AG09309 (cell line): Measurements from ENCODE around the gene TNIK.

Source experiments
- DNase-seq: peaks from one replicate; pipeline ENCODE4 v3.0.0-alpha.2; 2010; ENCODE audit warnings: low read depth
- H3K4me3 ChIP-seq: 2 replicates; pipeline ENCODE4 v1.5.1; 2011; ENCODE audit warnings: mild to moderate bottlenecking, low read depth, low read length, moderate library complexity; ENCODE audit not compliant: control insufficient read depth
- TF ChIP-seq, protein P1 (sequence below): IDR thresholded peaks from 2 replicates; pipeline ENCODE4 v1.5.1; 2011; ENCODE audit warnings: mild to moderate bottlenecking, low read depth, low read length, inconsistent platforms; ENCODE audit not compliant: insufficient read depth, control insufficient read depth; ENCODE audit errors: missing control alignments

The TNIK gene

GRCh38 chr3:171412473-171412872 is 47.7 kb downstream of the TNIK start:
- DNase-seq, result no peak
- TF ChIP-seq, protein P1, sequence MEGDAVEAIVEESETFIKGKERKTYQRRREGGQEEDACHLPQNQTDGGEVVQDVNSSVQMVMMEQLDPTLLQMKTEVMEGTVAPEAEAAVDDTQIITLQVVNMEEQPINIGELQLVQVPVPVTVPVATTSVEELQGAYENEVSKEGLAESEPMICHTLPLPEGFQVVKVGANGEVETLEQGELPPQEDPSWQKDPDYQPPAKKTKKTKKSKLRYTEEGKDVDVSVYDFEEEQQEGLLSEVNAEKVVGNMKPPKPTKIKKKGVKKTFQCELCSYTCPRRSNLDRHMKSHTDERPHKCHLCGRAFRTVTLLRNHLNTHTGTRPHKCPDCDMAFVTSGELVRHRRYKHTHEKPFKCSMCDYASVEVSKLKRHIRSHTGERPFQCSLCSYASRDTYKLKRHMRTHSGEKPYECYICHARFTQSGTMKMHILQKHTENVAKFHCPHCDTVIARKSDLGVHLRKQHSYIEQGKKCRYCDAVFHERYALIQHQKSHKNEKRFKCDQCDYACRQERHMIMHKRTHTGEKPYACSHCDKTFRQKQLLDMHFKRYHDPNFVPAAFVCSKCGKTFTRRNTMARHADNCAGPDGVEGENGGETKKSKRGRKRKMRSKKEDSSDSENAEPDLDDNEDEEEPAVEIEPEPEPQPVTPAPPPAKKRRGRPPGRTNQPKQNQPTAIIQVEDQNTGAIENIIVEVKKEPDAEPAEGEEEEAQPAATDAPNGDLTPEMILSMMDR, result no peak

GRCh38 chr3:171412054-171412453 is 48.2 kb downstream of the TNIK start:
- DNase-seq, result no peak
- H3K4me3 ChIP-seq, result no peak overlapping the region
- TF ChIP-seq, protein P1, result no peak

More at GRCh38 chr3:171412473-171412872, 47.7 kb downstream of the TNIK start:
- no peak overlapping the region for H3K4me3 ChIP-seq

DNA sequence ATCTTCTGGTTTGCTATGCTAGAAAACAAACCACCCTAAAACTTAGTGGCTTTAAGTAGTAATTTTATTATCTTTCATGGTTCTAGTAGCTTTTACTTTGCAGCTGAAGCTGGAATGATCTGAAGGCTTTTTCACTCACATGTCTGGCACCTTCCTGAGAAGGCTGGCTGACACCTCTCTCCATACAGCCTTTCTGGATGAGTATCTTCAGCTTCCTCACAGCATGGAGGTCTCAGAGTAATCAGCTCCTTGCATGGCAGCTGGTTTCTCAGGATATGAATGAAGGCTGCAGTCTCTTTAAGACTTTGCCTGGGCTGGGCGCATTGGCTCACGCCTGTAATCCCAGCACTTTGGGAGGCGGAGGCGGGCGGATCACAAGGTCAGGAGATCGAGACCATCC is 50.0 kb downstream of the TNIK start:
- no peak for DNase-seq
- TF ChIP-seq, protein P1, result no peak
- no peak overlapping the region for H3K4me3 ChIP-seq

GRCh38 chr3:171407759-171408158 is 52.4 kb downstream of the TNIK start:
- TF ChIP-seq, protein P1, result no peak

DNA sequence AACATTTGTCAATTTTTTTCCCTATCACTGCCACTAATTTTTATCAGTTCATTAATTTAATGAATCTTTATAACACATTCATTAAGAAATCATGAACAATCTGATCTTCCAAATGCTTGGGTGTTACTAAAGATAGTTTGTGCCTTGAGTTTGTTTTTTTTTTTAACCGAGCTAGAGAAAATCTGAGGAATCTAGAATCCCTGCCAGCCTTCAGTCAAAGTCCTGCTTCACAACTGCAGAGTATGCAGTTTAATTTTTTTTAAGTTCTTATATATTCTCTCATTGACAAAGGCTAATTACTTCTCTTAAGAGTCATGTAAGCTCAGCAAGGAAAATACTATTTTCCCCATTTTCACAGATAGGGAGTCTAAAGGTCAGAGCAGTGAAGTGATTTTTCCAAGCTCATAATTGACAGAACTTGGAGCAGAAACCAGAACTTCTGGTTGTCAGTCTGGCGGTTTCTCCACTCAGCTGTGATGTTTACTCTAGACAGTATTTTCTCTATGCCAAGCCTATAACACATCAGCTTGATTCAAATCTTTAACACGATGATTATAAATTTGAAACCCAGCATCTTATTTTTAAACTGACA is 55.7 kb downstream of the TNIK start:
- TF ChIP-seq, protein P1, result no peak
- H3K4me3 ChIP-seq, result no peak overlapping the region
- no peak for DNase-seq

More at GRCh38 chr3:171407759-171408158, 52.4 kb downstream of the TNIK start:
- DNase-seq, result peak; percentile 41
- no peak overlapping the region for H3K4me3 ChIP-seq

DNA sequence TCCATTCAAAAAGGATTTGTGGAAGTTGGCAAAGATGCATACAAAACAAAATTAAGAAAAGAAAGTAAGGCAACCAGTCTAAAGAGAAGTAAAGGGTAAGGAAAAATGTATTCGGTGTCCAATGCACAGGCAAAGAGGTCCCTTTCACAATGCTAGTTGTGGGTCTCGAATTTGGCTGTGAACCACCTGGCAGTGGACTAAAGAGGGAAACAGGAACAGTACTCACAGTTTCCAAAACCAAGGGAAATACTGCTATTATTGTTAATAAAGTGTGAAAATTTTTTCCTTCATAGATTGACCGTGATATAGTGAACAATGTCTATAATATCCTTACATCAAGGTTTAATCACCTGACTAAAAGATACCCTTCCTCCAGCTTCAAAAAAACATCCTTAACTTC is 57.9 kb downstream of the TNIK start:
- H3K4me3 ChIP-seq, result no peak overlapping the region
- TF ChIP-seq, protein P1, result no peak
- no peak for DNase-seq
